ENCODE data around the gene TMEM174. TPM values are rescaled to one million over a fixed set of nuclear protein-coding genes. Genes with fewer than 3 reads are reported as not detected.

TMEM174 gene
- total and polyA plus RNA-seq, 2 donors (not counting 1 experiment from before 2014, with no cell fraction given) = not detected

DNA sequence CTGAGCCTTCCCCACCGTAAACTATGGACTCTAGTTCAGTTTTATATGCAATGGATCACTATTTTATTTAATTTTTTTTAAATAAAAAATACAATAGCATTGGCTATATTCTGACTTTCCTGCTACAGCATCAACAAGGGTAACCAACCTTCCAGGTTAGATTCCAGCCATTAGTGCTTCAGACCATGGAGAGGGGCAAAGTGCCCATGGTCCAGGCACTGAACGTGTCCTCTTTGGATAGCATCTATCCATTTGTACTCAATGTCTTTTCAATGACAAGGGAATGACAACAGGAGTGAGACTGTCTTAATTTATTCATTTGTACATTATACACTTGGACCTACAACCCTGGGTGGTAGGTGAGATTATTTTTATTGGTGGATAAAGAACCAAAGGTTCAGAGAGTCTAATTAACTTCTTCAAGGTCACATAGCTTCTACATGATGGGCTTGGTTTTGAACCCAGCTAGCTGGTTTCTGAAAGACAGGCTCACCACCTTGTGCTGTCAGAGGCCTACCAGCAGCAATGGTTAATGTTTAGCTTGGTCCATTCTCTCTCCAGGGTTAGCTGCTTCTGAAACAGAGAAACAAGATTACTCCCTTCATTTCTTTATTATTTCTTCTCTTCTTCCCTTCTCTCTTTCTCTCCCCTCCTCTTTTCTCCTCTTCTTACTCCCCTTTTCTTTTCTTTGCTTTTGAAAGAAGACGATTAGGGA is 41.1 kb upstream of the TMEM174 start:
- H4K20me1 ChIP-seq (ENCODE audit: control insufficient read depth, insufficient read depth, low read length, poor library complexity, severe bottlenecking) = no peaks in the 10 kb centered on the region
- WGBS (ENCODE audit: insufficient coverage) = no CpG with 5 or more reads among the region's 3 CpGs
- no peak overlapping the region for H3K4me2 ChIP-seq (replicated peaks; ENCODE audit: low read depth, low read length, poor library complexity, severe bottlenecking)
- ChIA-PET CTCF (no interaction called here), POLR2A (no interaction called here)
- peaks cover 0 to 8% (median 0%) of the 10 kb centered on the region in 3 donors for H3K9me3 ChIP-seq (ENCODE audit: control extremely low read depth in 1 of 3, control insufficient read depth in 2 of 3, insufficient read depth in 1 of 3, low read length in 2 of 3)
- TF ChIP-seq, protein P1, sequence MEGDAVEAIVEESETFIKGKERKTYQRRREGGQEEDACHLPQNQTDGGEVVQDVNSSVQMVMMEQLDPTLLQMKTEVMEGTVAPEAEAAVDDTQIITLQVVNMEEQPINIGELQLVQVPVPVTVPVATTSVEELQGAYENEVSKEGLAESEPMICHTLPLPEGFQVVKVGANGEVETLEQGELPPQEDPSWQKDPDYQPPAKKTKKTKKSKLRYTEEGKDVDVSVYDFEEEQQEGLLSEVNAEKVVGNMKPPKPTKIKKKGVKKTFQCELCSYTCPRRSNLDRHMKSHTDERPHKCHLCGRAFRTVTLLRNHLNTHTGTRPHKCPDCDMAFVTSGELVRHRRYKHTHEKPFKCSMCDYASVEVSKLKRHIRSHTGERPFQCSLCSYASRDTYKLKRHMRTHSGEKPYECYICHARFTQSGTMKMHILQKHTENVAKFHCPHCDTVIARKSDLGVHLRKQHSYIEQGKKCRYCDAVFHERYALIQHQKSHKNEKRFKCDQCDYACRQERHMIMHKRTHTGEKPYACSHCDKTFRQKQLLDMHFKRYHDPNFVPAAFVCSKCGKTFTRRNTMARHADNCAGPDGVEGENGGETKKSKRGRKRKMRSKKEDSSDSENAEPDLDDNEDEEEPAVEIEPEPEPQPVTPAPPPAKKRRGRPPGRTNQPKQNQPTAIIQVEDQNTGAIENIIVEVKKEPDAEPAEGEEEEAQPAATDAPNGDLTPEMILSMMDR (IDR thresholded peaks at IDR 0.05) = no peak
- no peak for TF ChIP-seq EZH2 (IDR thresholded peaks at IDR 0.05; ENCODE audit: borderline replicate concordance, insufficient read depth, low read depth, low read length, poor library complexity, severe bottlenecking)
- no peak overlapping the region for H3K27ac ChIP-seq (ENCODE audit: low read length in 2 of 2)
- no peak overlapping the region for H3K9ac ChIP-seq (ENCODE audit: low read length)
- no peaks in the 10 kb centered on the region for H3K9me3 Mint-ChIP-seq (ENCODE audit: insufficient read depth)
- no peaks in the 10 kb centered on the region for H3K4me1 Mint-ChIP-seq
- intact Hi-C loops (cut with micrococcal nuclease) = no loop called here
- no peaks in the 10 kb centered on the region for H3K79me2 ChIP-seq (ENCODE audit: control insufficient read depth, insufficient read depth, low read length)
- no peaks in the 10 kb centered on the region for H3K36me3 ChIP-seq (replicated peaks in 1 of 2; ENCODE audit: control extremely low read depth in 1 of 2, control insufficient read depth in 1 of 2, extremely low read depth in 1 of 2, insufficient read depth in 2 of 2, low read length in 1 of 2)
- H3K4me3 ChIP-seq (ENCODE audit: control extremely low read depth in 1 of 5, extremely low read depth in 1 of 5, insufficient read depth in 1 of 5, low read depth in 2 of 5, low read length in 4 of 5) = no peak overlapping the region
- H3K27ac Mint-ChIP-seq = no peak overlapping the region
- no peaks in the 10 kb centered on the region for H3K4me1 ChIP-seq (ENCODE audit: control insufficient read depth in 2 of 2, insufficient read depth in 2 of 2, low read length in 2 of 2)
- H3K4me3 Mint-ChIP-seq = no peak overlapping the region
- ATAC-seq (ENCODE audit: low read depth) (no peak), DNase-seq (no peak)
- H2AFZ ChIP-seq (ENCODE audit: insufficient read depth, low read depth, low read length, poor library complexity, severe bottlenecking) = no peak overlapping the region
- H3K27me3 ChIP-seq (replicated peaks in 1 of 4; ENCODE audit: control extremely low read depth in 1 of 4, control insufficient read depth in 3 of 4, insufficient read depth in 4 of 4, low read length in 3 of 4) = peaks cover 0 to 14% (median 6%) of the 10 kb centered on the region in 4 experiments
- H3K27me3 Mint-ChIP-seq = peaks cover 37% of the 10 kb centered on the region

DNA sequence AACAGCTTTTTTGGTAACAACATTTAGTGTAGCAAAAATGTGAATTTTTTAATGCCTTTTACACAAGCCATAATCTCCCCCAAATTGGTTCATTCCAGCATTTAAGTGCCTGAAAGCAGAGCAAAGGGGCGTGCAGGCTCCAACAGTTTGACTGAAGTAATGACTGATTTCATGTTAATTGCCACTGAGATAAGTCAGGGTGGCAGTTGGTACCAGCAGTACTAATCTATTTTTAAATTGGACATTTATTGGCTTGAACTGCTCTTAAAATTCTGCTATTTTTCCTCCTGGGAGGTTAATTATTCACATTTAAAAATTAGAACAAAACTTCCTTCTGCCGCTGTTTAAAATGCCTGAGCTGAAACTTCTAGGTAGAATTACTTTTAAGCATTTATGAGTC is 40.2 kb upstream of the TMEM174 start:
- Histone ChIP-seq H3K9ac (ENCODE audit: low read length) (no peak overlapping the region), H2AFZ (ENCODE audit: insufficient read depth, low read depth, low read length, poor library complexity, severe bottlenecking) (no peak overlapping the region), H3K27me3 (replicated peaks in 1 of 4; ENCODE audit: control extremely low read depth in 1 of 4, control insufficient read depth in 3 of 4, insufficient read depth in 4 of 4, low read length in 3 of 4) (peaks cover 0 to 15% (median 7%) of the 10 kb centered on the region in 4 experiments), H3K9me3 (ENCODE audit: control extremely low read depth in 1 of 3, control insufficient read depth in 2 of 3, insufficient read depth in 1 of 3, low read length in 2 of 3) (peaks cover 0 to 8% (median 0%) of the 10 kb centered on the region in 3 donors), H4K20me1 (ENCODE audit: control insufficient read depth, insufficient read depth, low read length, poor library complexity, severe bottlenecking) (no peaks in the 10 kb centered on the region), H3K4me3 (ENCODE audit: control extremely low read depth in 1 of 5, extremely low read depth in 1 of 5, insufficient read depth in 1 of 5, low read depth in 2 of 5, low read length in 4 of 5) (no peak overlapping the region), H3K79me2 (ENCODE audit: control insufficient read depth, insufficient read depth, low read length) (no peaks in the 10 kb centered on the region), H3K27ac (ENCODE audit: low read length in 2 of 2) (no peak overlapping the region), H3K4me1 (ENCODE audit: control insufficient read depth in 2 of 2, insufficient read depth in 2 of 2, low read length in 2 of 2) (no peaks in the 10 kb centered on the region), H3K4me2 (replicated peaks; ENCODE audit: low read depth, low read length, poor library complexity, severe bottlenecking) (no peak overlapping the region), H3K36me3 (replicated peaks in 1 of 2; ENCODE audit: control extremely low read depth in 1 of 2, control insufficient read depth in 1 of 2, extremely low read depth in 1 of 2, insufficient read depth in 2 of 2, low read length in 1 of 2) (no peaks in the 10 kb centered on the region)
- ATAC-seq (ENCODE audit: low read depth) (no peak), DNase-seq (no peak)
- Mint-ChIP-seq H3K27ac (no peak overlapping the region), H3K27me3 (peaks cover 44% of the 10 kb centered on the region), H3K9me3 (ENCODE audit: insufficient read depth) (no peaks in the 10 kb centered on the region), H3K4me1 (no peaks in the 10 kb centered on the region), H3K4me3 (no peak overlapping the region)
- TF ChIP-seq, protein P1 (IDR thresholded peaks at IDR 0.05) = no peak
- TF ChIP-seq EZH2 (IDR thresholded peaks at IDR 0.05; ENCODE audit: borderline replicate concordance, insufficient read depth, low read depth, low read length, poor library complexity, severe bottlenecking) = no peak
- ChIA-PET POLR2A (no interaction called here), CTCF (no interaction called here)
- intact Hi-C loops (cut with micrococcal nuclease) = no loop called here
- WGBS (ENCODE audit: insufficient coverage) = no CpG with 5 or more reads among the region's 2 CpGs

All from B cell (primary cell).